ENCODE measurements around the gene TCF7L1. TPM values are rescaled to one million over a fixed set of nuclear protein-coding genes. Genes with fewer than 3 reads are reported as not detected.

The TCF7L1 gene
- total RNA-seq, 1 experiment from 2014 or later: 0.05 TPM

DNA sequence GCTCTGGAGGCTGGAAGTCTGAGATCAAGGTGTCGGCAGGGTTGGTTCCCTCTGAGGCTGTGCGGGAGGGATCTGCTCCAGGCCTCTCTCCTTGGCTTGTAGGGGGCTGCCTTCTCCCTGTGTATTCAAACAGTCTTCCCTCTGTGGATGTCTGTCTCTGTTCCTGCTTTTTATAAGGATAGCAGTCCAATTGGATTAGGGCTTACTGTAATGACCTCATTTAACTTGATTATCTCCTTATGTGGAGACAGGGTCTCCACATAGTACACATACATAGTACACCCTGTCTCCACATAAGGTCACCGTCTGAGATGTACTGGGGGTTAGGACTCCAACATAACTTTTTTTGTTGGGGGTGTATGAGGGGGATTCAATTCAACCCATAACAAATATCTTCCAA is 30.5 kb downstream of the TCF7L1 start:
- DNase-seq (ENCODE audit: low read depth): no peak

GRCh38 chr2:85164145-85164569 is 31.0 kb downstream of the TCF7L1 start:
- no peak for DNase-seq (ENCODE audit: low read depth)

DNA sequence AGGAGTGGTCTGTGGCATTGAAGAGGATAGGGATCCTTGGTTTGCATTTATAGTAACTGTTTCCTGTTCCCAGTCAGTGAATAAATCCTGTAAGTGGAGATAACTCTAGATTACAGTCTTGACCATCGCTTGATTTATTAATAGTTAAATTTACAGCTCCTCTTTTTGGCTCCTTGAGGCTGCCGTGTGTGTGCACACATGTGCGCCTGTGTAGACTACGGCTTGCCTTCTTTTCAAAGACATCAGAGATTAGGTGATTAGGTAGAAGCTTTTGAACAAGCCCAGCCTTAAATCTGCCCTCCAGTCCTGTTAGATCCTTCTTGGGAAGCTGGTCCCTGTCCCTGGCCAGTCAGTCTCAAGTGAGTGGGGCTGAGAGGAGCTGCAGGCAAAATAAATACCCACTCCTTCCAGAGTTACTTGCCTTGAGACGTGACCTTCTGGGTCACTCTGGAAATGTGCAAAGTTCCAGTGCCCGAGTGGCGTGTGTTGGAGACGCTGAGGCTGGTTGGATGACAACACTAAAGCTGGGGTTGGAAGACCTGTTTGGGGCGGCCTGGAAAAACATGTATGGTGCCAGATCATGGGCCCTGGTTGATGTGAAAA is 32.0 kb downstream of the TCF7L1 start:
- DNase-seq (ENCODE audit: low read depth): no peak

GRCh38 chr2:85166021-85166420 is 32.8 kb downstream of the TCF7L1 start:
- no peak for DNase-seq (ENCODE audit: low read depth)

DNA sequence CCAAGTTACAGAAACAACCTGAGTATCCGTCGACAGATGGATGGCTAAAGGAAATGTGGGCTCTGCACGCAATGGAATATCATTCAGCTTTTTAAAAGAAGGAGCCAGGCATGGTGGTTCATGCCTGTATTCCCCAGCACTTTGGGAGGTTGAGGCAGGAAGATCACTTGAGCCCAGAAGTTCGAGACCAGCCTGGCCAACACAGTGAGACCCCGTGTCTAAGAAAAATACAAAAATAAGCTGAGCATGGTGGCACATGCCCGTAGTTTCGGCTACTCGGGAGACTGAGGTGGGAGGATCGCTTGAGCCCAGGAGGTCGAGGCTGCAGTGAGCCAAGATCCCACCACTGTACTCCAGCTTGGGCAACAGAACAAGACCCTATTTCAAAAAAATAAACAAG is 34.3 kb downstream of the TCF7L1 start:
- no peak for DNase-seq (ENCODE audit: low read depth)

- no peak for DNase-seq (ENCODE audit: low read depth)
Measured at GRCh38 chr2:85168942-85169341, 35.8 kb downstream of the TCF7L1 start.

- no peak for DNase-seq (ENCODE audit: low read depth)
Measured at GRCh38 chr2:85169581-85169980, 36.4 kb downstream of the TCF7L1 start.

- no peak for DNase-seq (ENCODE audit: low read depth)
Measured at GRCh38 chr2:85170938-85171475, 37.8 kb downstream of the TCF7L1 start.

DNA sequence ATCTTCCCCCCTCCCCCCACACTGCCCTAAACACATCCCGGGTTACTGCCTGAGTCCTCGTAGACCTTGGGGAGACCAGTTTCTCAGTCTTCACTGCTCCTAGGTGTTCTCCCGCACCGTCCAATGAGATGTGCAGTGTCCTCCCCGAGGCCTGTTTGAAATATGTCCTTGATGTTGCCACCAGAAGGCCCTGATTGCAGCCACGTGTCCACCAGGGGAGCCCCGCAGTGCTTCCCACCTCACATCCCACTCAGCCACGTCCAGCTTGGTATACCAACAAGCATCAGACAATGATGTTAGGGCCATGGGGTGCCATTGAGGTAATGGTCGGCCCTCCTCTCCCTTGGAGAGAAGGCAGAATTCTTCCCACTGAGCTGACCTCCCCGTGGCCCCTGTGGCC is 38.7 kb downstream of the TCF7L1 start:
- DNase-seq (ENCODE audit: low read depth): no peak

- no peak for DNase-seq (ENCODE audit: low read depth)
Measured at GRCh38 chr2:85173909-85174308, 40.7 kb downstream of the TCF7L1 start.

- no peak for DNase-seq (ENCODE audit: low read depth)
Measured at GRCh38 chr2:85174943-85175342, 41.8 kb downstream of the TCF7L1 start.

GRCh38 chr2:85175369-85176299 is 42.4 kb downstream of the TCF7L1 start:
- DNase-seq (ENCODE audit: low read depth): peak; percentile 55

DNA sequence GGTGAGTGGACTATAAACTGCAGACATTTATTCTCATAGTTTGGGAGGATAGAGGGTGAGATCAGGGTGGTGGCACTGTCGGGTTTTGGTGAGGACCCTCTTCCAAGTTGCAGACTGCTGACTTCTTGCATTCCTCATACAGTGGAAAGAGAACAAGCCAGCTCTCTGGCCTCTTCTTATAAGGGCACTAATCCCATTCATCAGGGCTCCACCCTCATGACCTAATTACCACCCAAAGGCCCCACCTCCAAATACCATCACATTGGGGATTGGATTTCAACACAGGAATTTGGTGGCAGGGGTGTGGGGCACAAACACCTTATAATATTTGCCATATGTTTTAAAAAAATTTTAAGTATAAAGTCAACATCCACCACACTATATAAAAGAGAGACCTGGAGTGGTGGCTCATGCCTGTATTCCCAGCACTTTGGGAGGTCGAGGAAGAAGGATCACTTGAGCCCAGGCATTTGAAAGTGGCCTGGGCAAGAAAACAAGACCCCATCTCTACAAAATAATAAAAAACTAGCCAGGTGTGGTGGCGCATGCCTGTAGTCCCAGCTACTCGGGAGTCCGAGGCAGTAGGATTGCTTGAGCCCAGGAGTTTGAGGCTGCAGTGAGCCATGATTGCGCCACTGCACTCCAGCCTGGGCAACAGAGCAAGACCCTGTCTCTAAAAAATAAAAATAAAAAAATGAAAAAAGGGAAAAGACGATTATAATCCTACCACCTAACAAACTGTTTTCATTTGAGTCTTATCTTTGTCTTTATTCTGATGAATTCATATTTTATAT is 44.0 kb downstream of the TCF7L1 start:
- no peak for DNase-seq (ENCODE audit: low read depth)

DNA sequence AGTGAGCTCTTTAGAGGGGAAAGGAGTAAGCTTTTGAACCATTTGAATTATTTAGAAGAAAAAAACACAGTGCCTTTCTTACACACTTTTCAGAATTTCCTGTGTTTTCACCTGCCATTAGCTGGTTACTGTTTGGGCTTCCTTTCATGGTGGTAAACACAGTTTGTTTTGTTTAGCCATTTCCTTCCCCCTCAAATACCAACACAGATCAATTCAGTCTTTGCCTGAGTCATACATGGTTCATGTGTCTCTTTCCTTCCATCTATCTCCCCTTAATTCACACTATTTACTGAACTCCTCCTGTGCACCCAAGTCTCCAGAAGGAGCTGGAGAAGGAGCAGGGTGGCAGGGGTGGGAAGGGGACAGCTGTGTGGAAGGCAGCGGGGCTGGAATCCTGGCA is 45.0 kb downstream of the TCF7L1 start:
- DNase-seq (ENCODE audit: low read depth): no peak

DNA sequence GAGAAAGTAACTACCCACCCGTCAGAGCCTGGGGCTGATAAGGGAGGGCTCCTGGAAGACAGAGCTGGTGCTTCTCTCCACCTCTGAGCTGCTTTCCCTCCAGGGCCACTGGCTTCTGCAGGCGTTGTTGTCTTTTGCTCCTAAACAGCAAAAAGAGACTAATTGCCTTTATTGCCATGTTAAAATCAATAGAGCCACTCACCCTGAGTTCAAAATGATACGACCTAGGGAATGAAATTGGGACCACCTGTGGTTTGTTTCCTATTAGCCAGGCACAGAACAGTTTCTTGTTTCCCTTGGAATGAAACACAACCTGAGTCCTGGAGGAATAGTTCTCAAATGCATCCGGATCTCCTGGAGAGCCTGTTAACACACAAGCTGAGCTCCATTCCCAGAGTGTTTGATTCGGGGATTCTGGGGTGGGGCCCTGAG is 45.8 kb downstream of the TCF7L1 start:
- no peak for DNase-seq (ENCODE audit: low read depth)

- DNase-seq (ENCODE audit: low read depth): no peak
Measured at GRCh38 chr2:85179541-85179940, 46.3 kb downstream of the TCF7L1 start.

GRCh38 chr2:85180322-85181133 is 47.3 kb downstream of the TCF7L1 start:
- no peak for DNase-seq (ENCODE audit: low read depth)

- no peak for DNase-seq (ENCODE audit: low read depth)
Measured at GRCh38 chr2:85181134-85181631, 48.0 kb downstream of the TCF7L1 start.

GRCh38 chr2:85181844-85182456 is 48.8 kb downstream of the TCF7L1 start:
- no peak for DNase-seq (ENCODE audit: low read depth)

DNA sequence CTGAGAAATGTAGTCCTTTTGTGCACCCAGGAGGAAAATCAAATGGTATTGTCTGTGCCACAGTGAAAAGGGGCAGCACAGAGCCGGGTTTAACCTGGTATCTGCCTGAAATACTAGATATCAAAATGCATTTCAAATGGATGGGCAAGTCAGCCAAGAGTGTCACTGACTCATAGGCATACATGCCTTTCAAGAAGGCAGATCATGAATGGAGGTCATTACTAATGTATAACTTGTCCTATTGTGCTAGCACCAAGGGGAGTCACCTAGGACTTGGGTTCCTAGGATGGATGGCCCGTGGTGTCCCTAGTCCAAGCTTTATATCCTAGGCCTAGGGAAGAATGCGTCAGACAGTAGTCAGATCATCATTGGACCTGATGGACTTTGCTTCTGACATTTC is 49.9 kb downstream of the TCF7L1 start:
- no peak for DNase-seq (ENCODE audit: low read depth)

DNA sequence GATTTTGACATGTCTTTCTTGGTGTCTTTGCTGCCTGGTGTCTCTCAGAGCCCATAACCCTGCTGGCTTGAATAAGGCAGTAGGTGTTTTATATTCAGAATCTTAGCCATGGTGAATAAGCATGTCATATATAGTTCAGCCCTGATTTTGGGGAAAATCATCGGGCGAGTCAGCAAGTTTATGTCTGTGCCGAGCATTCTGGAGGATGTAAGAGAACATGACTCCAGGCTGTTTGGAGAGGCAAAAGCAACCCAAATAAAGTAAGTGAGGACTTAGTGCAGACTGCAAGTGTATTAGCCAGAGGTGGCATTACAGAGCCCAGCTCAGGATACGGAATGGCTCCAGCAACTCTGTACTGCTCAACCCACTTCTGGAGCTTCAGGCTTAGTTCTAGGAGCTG is 50.3 kb downstream of the TCF7L1 start:
- DNase-seq (ENCODE audit: low read depth): no peak

Measured in M059J (cell line).